Hematopoietic multipotent progenitor cell treated with erythropoietin and hydrocortisone succinate and interleukin-3 and kit ligand, for 8 days (in vitro differentiated cells): Measurements from ENCODE around the gene INHBC.
"Not testable (repeated sequence)": the region's sequence is repeated elsewhere in the genome, so short reads cannot be mapped to it uniquely, and the experiment has no call there.

ENCODE experiments used
- DNase-seq: peaks from one replicate; pipeline ENCODE4 v3.0.0-alpha.2; 2015

Gene INHBC

DNA sequence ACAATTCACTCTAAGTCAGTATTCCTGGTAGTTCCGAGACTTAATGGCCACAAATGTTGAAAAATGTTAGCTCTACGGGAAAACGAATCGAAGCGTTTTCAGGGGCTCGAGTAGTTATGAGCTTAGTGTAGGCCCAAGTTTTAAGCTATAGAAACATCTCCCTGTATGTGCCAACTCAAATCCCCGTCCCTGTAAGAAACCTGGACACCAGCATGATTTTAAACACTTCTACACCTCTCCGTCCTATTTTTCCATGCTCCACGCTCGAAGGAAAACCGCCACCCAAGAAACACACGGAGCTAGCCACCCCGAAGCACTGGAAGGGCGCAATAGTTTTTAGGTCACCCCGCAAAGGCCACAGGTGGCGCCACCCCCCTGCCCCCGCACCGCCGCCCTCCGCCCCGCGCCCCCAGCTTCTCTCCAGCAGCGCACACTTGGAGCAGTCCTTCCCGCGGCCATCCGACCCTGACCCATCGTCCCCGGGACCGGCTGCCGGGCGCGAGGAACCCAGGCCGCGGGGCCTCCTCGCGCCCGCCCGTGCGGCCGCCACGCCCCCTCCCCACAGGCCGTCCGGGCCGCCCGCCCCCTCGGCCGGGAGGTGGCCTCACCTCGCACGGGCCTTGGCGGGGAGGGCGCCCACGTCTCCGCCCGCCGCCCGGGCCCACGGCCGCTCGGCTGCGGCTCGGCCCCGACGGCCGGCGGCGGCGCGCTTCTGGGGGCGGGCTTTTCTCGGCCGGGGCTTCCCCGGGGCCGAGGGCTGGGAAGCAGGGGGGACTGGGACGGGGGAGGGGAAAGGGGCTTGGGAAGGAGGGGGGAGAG, 4.3 kb upstream of the INHBC start:
- no peak for DNase-seq

DNA sequence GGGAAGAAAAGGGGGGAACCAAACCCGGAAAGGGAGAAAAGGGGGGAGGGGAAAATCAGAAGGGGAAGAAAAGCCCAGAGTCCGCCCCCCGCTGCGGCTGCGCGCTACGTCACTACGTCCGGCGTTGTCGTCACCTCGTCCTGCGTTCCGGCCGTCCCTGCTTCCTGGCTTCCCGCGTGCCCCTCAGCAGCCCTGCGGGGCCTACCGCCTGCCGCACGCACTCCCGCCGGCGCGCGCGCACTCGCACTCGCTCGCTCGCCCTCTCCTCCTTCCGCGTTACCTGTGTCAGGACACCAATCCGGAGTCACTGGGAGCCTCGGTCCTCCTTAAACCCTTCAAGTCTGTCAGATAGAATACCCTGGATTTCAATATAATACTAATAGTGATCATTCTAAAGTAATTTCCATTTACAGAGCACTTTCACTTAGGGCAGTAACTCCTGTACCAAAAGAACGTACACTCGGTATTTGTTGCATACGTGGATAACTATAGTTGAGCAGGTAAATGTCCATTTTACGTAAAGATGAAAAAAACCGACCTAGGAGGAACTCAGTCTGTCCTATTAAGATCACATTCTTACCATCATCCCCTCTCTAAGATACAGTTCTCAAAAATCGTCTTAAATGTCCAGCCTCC, 3.5 kb upstream of the INHBC start, which contains the start of gene R3HDM2:
R3HDM2 (minus strand) TSS at position 113 of the 636 bp plus-strand sequence. CDS start 120,615 bp downstream, outside the sequence.
- DNase-seq = peak; percentile 95

DNA sequence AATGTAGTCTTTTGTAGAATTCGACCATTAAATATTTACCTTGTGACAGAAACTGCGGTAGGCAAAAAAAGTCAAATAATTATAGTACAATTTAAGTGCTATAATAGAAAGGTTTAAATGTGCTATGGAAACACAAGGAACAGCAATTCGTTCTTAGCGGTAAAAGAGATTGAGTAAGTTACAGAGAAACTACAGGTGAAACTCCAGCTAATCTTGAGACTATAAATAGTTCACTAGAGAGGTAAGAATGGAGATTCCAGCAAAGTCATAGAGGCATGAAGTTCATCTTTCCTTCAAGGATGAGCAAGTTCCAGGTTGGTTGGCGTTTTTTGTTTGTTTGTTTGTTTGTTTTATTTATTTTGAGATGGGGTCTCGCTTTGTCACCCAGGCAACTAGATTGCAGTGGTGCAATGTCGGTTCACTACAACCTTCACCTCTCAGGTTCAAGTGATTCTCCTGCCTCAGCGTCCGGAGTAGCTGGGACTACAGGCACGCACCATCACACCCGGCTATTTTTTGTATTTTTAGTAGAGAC, 2.9 kb upstream of the INHBC start:
- no peak for DNase-seq

DNA sequence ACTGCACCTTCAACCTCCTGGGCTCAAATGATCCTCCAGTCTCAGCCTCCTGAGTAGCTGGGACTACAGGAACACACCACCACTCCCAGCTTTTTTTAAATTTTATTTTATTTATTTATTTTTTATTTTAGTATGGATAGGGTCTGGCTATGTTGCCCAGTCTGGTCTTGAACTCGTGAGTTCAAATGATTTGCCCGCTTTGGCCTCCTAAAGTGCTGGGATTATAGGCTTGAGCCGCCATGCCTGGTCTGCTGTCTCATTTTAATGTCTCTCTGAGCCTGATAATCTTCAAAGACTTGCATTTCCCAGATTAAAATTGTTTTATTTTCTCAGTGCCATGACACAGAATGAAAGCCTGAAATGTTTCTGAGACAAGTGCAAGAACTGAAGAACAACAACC, 1.2 kb upstream of the INHBC start:
- no peak for DNase-seq

DNA sequence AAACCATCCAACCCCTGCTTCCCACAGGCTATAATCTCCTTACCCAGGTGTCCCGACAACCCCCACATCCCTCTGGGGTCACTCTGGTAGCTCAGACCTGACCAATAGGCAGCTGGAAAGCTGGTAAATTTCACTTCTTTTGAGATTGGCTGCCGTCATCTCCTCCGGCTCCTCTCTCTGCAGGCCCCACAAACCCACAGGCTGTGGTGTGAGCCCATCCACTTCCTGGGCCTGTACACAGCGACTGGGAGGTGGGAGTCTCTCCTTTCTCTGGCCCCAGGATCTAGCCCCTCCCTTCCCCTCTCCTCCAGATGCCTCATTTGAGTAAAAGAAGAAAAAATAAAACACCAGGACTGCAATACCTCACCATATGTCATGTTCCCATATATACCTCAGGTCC, 709 bp downstream of the INHBC start:
- no peak for DNase-seq

DNA sequence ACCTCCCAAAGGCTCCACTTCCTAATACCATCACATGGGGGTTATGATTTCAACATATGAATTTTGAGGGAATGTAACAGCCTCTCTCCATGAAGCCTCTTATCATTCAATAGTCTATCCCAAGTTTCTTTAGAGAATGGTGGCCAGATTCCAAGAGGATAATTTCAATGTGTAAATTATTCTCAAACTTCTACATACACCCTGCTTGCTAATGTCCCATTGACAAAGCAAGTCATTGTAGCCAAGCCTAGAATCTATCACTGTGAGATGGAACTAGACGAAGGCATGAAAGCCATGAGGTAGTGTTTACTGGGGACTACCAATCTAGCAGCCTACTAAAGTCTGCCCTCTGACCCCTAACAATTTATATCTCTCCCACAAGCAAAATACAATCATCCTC, 3.8 kb downstream of the INHBC start:
- no peak for DNase-seq

DNA sequence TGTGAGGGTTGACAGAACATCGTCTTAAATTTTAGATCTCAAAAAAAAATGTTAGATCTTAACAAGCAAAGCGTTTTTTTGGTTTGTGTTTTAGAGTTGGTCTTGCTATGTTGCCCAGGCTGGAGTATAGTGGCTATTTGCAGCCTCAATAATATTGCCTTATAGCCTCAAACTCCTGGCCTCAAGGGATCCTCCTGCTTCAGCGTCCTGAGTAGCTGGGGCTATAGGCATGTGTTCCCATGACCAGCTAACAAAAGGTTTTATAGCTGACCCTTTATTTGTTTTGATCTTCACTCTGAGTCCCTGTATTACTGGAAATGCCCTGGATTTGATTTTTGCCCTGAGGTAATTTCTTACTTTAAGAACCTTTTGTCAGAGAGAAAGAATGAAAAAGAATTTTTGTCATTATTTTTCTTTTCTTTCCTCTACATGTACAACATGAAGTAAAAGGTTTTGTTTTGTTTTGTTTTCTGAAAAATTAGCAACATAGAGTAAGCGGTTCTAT, 5.2 kb downstream of the INHBC start:
- DNase-seq = no peak

DNA sequence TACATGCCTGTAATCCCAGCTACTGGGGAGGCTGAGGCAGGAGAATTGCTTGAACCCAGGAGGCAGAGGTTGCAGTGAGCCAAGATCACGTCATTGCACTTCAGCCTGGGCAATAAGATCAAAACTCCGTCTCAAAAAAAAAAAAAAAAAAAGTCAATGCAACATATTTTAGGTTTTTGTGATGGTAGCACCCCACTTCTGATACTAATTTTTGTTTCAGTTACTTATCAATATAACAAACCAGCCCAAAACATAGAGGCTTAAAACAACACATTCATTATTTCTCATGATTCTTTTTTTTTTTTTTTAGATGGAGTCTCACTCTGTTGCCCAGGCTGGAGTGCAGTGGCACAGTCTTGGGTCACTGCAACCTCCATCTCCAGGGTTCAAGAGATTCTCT, 6.8 kb downstream of the INHBC start:
- not testable (repeated sequence) for DNase-seq

DNA sequence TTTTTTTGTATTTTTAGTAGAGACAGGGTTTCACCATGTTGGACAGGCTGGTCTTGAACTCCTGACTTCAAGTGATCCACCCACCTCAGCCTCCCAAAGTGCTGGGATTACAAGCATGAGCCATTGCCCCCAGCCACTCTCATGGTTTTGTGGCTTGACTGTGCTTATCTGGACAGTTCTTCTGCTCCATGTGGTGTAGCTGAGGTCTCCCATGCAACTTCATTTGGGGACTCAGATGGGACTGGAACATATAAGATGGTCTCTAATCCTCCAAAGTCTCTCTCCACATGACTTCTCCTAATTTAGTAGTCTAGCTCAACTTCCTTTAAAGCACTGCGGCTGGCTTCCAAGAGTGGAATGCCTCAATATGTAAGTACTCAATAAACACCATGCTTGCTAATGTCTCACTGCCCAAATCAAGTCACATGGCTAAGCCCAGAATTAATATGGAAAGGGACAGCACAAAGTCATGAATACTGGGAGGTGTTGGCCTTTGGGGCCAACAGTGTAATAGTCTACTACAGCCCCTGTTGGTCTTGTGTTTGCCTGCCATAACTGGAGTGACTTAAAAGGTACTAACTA, 7.4 kb downstream of the INHBC start:
- DNase-seq = peak; percentile 56

DNA sequence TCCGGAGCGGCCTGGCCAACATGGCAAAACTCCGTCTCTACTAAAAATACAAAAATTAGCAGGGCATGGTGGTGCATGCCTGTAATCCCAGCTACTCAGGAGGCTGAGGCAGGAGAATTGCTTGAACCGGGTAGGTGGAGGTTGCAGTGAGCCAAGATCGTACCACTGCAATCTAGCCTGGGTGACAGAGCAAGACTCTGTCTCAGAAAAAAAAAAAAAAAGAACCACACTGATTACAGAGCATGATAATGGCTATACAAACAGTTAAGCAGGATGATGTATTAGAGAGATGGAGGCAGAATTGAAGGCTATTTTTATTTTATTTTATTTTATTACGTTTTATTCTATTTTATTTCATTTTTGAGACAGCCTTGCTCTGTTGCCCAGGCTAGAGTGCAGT, 9.8 kb downstream of the INHBC start:
- DNase-seq = not testable (repeated sequence)

DNA sequence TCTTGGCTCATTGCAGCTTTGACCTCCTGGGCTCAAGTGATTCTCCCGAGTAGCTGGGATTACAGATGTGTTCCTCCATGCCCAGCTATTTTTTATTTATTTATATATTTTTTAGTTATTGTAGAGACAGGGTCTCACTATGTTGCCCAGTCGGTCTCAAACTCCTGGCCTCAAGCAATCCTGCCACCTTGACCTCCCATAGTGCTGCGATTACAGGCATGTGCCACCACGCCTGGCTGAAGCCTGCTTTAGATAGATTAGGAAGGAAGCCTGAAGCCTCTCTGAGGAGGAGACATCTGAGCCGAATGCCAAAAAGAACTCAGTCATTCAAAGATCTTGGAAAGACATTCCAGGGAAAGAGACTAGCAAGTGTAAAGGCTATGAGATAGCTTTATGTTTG, 10.2 kb downstream of the INHBC start:
- DNase-seq = peak; percentile 44

DNA sequence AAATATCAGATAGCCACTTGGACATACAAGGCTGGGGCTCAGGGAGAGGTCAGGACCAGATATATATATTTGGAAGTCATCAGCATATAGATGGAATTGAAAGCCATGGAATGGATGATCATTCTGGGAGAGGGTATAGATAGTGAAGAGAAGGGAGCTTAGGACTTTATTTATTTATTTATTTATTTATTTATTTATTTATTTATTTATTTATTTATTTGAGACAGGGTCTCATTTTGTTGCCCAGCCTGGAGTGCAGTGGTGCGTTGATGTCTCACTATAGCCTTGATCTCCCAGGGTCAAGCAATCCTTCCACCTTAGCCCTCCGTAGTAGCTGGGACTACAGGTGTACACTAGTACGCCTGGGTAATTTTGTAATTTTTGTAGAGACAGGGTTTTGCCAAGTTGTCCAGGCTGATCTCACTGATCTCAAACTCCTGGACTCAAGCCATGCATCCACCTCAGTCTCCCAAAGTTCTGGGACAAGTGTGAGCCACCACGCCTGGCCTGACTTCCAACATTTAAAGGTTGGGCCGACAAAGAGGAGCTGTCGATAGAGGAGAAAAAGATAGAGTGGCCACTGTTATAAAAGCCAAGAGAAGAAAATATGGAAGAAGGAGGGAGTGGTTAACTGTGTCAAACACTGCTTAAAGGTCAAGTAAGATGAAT, 11.8 kb downstream of the INHBC start:
- DNase-seq = no peak

DNA sequence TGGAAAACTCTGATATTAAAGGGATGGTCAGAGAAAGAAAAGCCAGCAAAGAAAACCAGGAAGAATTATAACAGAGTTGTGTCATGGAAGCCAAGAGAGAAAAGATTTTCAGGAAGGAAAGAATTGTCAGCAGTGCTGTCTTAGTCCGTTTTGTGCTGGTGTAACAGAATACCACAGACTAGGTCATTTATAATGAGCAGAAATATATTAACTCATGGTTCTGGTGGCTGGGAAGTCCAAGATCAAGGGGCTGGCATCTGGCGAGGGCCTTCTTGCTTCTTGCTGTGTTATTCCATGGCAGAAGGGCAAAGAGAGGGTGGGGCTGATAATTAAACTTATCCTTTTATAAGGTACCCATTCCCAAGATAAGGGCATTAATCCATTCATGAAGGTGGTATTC, 14.1 kb downstream of the INHBC start:
- no peak for DNase-seq

DNA sequence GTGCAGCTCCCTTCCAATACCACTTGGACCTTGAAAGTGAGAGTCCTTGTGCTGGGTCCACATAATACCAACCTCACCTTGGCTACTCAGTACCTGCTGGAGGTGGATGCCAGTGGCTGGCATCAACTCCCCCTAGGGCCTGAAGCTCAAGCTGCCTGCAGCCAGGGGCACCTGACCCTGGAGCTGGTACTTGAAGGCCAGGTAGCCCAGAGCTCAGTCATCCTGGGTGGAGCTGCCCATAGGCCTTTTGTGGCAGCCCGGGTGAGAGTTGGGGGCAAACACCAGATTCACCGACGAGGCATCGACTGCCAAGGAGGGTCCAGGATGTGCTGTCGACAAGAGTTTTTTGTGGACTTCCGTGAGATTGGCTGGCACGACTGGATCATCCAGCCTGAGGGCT, 14.8 kb downstream of the INHBC start:
- no peak for DNase-seq

DNA sequence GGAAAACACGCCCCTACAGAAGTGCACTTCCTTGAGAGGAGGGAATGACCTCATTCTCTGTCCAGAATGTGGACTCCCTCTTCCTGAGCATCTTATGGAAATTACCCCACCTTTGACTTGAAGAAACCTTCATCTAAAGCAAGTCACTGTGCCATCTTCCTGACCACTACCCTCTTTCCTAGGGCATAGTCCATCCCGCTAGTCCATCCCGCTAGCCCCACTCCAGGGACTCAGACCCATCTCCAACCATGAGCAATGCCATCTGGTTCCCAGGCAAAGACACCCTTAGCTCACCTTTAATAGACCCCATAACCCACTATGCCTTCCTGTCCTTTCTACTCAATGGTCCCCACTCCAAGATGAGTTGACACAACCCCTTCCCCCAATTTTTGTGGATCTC, 15.5 kb downstream of the INHBC start:
- DNase-seq = no peak

DNA sequence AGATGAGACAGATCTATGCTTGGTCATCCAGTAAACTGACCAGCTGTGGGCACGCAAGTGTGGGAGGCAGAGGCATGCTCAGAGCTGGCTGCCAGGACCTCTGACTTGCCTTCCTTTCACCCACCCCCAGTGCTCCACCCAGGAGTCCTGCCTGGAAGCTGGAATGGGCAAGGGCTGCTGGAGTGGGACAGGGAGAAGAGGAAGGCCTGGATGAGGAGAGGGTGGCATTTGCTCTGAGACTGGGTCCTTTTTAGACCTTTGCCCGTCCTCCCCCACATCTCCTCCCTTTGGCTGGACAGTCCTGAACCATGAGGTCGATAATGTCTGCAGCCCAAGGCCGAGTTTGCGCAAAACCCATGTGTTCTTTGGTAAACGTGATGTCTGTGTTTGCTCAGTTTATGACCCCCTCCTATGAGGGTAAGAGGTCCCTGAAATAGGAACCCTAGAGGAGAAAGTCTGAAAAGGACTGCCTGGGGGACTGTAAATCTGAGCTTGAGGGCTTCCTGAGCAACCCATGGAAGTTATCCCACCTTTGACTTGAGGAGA, 16.7 kb downstream of the INHBC start:
- DNase-seq = no peak

DNA sequence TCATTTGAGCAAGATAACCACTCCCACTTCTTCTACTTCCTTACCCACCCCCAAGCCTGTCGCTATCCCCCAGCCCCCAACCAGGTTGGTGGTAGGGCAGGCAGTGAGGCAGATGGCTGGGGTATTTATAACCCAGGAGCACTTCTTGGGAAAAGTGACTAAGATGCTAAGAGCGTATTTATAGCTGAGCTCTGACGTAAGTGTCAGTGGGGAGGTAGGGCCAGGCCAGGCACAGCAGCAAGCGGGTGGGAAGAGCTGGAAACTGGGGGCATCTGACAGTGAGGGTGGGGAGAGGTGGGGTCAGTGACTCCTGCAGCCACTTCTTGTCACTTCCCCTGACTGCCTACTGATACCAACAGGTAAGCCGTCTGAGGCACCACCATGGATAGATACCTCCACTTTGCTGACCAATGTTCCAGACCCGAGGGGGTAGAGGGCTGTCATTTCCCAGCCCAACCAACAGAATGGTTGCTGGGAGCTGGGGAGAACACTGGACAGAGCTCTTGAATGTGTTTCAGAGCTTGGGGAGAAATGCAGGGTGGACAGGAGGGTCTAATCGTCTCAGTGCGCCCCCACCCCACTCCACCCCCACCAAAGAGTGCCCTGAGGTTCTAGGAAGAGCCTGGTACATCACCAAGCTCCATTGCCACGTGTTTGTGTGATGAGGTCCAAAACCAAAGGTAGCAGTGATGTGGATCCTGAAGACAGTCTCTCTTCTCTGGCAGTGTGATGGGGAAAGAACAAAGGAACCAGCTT, 17.8 kb downstream of the INHBC start:
- no peak for DNase-seq

DNA sequence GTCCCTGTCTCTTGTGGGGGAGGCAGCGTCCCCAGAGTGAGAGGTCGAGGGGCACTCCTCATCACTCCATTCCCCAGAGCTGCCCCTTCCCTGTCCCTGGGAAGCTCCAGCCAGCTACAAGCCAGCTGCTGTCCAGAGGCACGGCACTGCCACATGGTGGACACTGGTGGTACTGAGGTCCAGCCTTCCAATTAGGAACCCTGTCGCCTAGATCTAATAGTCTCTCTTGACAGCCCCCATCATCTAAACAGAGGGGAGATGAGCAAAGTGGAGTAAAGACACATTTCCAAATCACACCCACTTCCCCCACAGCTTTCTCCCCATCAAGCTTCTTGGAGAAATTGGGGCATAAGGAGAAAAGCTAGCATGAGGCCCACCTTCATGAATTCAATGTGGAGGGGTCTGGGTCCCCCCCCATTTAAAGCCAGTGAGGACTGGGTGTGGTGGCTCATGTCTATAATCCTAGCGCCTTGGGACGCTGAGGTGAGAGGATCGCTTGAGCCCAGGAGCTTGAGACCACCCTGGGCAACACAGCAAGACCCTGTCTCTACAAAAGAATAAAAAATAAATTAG, 18.4 kb downstream of the INHBC start:
- peak; percentile 68 for DNase-seq

DNA sequence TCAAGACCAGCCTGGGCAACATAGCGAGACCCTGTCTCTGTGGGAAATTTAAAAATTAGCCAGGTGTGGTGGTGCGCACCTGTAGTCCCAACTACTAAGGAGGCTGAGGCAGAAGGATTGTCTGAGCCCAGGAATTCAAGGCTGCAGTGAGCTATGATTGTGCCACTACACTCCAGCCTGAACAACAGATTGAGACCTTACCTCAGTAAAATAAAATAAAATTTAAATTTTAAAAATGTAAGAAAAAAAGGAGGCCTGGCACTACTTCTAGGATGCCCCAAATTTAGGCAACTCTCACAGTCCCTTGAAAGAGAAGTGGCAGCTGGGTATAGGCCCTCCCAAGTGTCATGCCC, 19.6 kb downstream of the INHBC start:
- no peak for DNase-seq

DNA sequence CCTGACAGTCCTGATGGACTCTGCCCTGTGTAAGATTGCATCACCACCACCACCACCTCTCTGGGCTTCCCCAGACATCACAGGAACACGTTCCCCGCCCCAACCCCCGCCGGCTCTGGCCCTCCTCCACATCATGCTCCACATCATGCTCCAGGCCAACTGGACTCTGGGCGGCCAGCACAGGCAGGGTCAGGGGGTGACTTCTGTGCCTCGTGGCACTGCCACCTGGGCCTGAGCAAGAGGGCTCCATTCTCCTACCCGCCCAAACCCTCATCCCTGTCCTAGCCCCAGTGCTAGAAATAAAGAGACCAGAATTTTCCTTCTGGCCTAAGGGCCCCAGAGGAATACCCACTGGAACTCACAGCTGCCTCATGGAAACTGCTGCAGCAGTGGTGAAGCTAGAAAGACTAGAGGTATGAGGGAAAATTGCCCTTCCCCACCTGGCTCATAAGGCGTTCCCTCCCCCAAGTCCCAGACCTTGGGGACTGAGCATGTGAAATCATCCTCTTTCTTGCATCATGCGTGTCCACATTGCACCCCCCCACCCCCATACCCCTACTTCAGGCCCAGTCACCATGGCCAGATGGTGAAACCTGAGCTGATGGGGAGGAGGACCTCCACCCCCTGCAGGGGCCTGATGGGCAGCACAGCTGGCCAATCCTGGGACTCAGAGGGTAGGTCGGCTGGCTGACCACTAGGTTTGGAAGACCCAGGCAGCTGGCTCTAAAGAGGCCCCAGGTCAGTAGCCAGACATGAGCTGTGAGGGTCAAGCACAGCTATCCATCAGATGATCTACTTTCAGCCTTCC, 20.2 kb downstream of the INHBC start, which contains the start of gene INHBE:
INHBE (plus strand) TSS at position 742 of the 808 bp plus-strand sequence. CDS start 230 bp downstream, outside the sequence.
- no peak for DNase-seq
